ENCODE data around the gene GPR162. TPM values are rescaled to one million over a fixed set of nuclear protein-coding genes. Genes with fewer than 3 reads are reported as not detected.
"Not testable (repeated sequence)": the region's sequence is repeated elsewhere in the genome, so short reads cannot be mapped to it uniquely, and the experiment has no call there.

The GPR162 gene
- polyA plus RNA-seq, 3 donors, result 22.1 to 28.7 (median 24.7) TPM

DNA sequence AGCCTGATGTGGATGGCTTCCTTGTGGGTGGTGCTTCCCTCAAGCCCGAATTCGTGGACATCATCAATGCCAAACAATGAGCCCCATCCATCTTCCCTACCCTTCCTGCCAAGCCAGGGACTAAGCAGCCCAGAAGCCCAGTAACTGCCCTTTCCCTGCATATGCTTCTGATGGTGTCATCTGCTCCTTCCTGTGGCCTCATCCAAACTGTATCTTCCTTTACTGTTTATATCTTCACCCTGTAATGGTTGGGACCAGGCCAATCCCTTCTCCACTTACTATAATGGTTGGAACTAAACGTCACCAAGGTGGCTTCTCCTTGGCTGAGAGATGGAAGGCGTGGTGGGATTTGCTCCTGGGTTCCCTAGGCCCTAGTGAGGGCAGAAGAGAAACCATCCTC is 48.7 kb downstream of the GPR162 start:
- DNase-seq (ENCODE audit: low read depth in 3 of 3, low spot score in 2 of 3), result not testable (repeated sequence)

GRCh38 chr12:6871052-6871957 is 49.7 kb downstream of the GPR162 start:
- no peak for DNase-seq (ENCODE audit: low read depth in 3 of 3, low spot score in 2 of 3)

DNA sequence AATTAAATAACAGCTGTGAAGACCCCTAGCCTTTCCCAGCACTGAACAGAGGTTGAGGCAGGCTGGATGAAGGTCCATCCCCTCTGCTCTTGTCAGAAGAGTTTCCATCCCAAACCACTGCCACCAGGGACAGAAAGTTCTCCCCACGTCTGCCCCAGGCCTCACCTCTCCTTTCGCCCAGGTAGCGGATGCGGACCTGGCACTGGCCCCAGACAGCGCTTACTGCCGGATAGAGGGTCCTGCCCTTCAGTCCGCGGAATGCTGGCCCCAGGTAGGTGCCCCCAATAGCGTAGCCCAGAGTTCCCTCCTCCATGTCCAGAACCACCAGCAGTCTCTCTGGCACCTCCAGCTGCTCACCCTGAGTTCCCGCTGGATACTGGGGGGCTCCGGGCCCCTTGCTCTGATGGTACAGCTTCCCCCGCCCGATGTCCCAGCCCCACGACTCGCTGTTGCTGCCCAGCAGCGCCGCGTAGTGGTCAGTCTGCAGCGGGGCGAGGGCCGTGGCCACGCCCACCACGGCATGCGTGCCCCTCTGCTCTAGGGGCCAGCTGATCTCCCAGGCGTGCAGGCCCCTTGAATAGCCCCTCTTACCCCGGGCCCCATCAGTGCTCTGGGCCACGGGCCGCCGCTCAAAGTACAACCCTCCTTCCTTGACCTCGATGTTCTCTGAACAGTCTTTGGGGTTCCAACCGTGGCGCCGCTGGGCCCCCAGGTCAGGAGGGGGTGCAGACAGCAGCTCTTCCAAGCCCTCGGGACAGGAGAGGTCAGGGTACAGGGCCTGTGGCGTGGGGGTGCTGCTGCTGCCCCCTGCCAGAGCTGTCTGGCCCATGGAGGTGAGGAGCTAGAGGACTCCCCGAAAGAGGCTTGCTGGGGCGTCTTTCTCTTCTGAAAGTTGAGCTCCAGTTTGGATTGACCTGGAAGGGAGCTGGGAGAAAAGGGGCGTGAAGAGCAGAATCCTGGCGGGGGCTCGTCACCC is 50.7 kb downstream of the GPR162 start:
- no peak for DNase-seq (ENCODE audit: low read depth in 3 of 3, low spot score in 2 of 3)

- peak in 2 of 3 donors; percentile 94 to 97 for DNase-seq (ENCODE audit: low read depth in 3 of 3, low spot score in 2 of 3)
Measured at GRCh38 chr12:6873094-6874014, 51.7 kb downstream of the GPR162 start, which contains the start of gene SPSB2. Gene SPSB2 (minus strand): TSS chr12:6873303. CDS start chr12:6872901, 402 bp downstream.

- DNase-seq (ENCODE audit: low read depth in 3 of 3, low spot score in 2 of 3), result not testable (repeated sequence)
Measured at GRCh38 chr12:6874015-6874368, 52.4 kb downstream of the GPR162 start.

Other genes with a start within 250 kb of the GPR162 start
- gene CHD4, start 214.4 kb upstream of the GPR162 start, polyA plus RNA-seq (ENCODE audit: insufficient read length in 3 of 3), result 100 to 1,000 TPM; 277 to 287 (median 283) TPM
- gene LPAR5, start 185.9 kb upstream of the GPR162 start, polyA plus RNA-seq (ENCODE audit: insufficient read length in 3 of 3), result 1 to 10 TPM in 2 of 3 donors, under 1 TPM in 1; 0.75 to 1.3 (median 1.2) TPM
- 1 to 10 TPM; 3.5 to 4.7 (median 4.6) TPM for gene ACRBP, start 174.4 kb upstream of the GPR162 start, polyA plus RNA-seq (ENCODE audit: insufficient read length in 3 of 3)
- gene ING4, start 158.7 kb upstream of the GPR162 start, polyA plus RNA-seq (ENCODE audit: insufficient read length in 3 of 3), result 100 to 1,000 TPM; 125 to 134 (median 128) TPM
- 10 to 100 TPM; 73.2 to 86.0 (median 76.1) TPM for gene ZNF384, start 132.4 kb upstream of the GPR162 start, polyA plus RNA-seq (ENCODE audit: insufficient read length in 3 of 3)
- 1 to 10 TPM; 8.1 to 9.0 (median 8.9) TPM for gene PIANP, start 121.0 kb upstream of the GPR162 start, polyA plus RNA-seq (ENCODE audit: insufficient read length in 3 of 3)
- gene COPS7A, start 97.8 kb upstream of the GPR162 start, polyA plus RNA-seq (ENCODE audit: insufficient read length in 3 of 3), result 10 to 100 TPM; 58.7 to 69.4 (median 63.4) TPM
- gene MLF2, start 68.7 kb upstream of the GPR162 start, polyA plus RNA-seq (ENCODE audit: insufficient read length in 3 of 3), result 100 to 1,000 TPM; 184 to 208 (median 196) TPM
- 100 to 1,000 TPM; 498 to 577 (median 564) TPM for gene PTMS, start 55.5 kb upstream of the GPR162 start, polyA plus RNA-seq (ENCODE audit: insufficient read length in 3 of 3)
- gene LAG3, start 49.3 kb upstream of the GPR162 start, polyA plus RNA-seq (ENCODE audit: insufficient read length in 3 of 3), result 1 to 10 TPM in 1 of 3 donors, under 1 TPM in 2; 0.75 to 1.7 (median 0.90) TPM
- 10 to 100 TPM; 28.0 to 32.4 (median 31.7) TPM for gene CD4, start 32.3 kb upstream of the GPR162 start, polyA plus RNA-seq (ENCODE audit: insufficient read length in 3 of 3)
- 10 to 100 TPM; 22.8 to 27.5 (median 24.6) TPM for gene P3H3, start 6.6 kb downstream of the GPR162 start, polyA plus RNA-seq (ENCODE audit: insufficient read length in 3 of 3)
- 1 to 10 TPM; 3.7 to 4.3 (median 4.3) TPM for gene GNB3, start 19.1 kb downstream of the GPR162 start, polyA plus RNA-seq (ENCODE audit: insufficient read length in 3 of 3)
- gene CDCA3, start 29.5 kb downstream of the GPR162 start, polyA plus RNA-seq (ENCODE audit: insufficient read length in 3 of 3), result 10 to 100 TPM; 20.5 to 23.3 (median 22.7) TPM
- gene USP5, start 30.3 kb downstream of the GPR162 start, polyA plus RNA-seq (ENCODE audit: insufficient read length in 3 of 3), result 10 to 100 TPM; 56.7 to 63.5 (median 61.2) TPM
- 100 to 1,000 TPM; 611 to 637 (median 629) TPM for gene TPI1, start 45.7 kb downstream of the GPR162 start, polyA plus RNA-seq (ENCODE audit: insufficient read length in 3 of 3)
- 10 to 100 TPM in 2 of 3 donors, 1 to 10 TPM in 1; 7.4 to 13.7 (median 13.2) TPM for gene SPSB2, start 51.5 kb downstream of the GPR162 start, polyA plus RNA-seq (ENCODE audit: insufficient read length in 3 of 3)
- 10 to 100 TPM; 19.1 to 23.5 (median 23.4) TPM for gene LRRC23, start 83.0 kb downstream of the GPR162 start, polyA plus RNA-seq (ENCODE audit: insufficient read length in 3 of 3)
- gene ENO2, start 92.8 kb downstream of the GPR162 start, polyA plus RNA-seq (ENCODE audit: insufficient read length in 3 of 3), result 10 to 100 TPM; 12.0 to 12.5 (median 12.2) TPM
- gene ATN1, start 106.1 kb downstream of the GPR162 start, polyA plus RNA-seq (ENCODE audit: insufficient read length in 3 of 3), result 10 to 100 TPM; 83.9 to 95.0 (median 90.0) TPM
- 1 to 10 TPM in 2 of 3 donors, not detected in 1; 5.0 to 6.0 TPM for gene RNU7-1, start 122.0 kb downstream of the GPR162 start, polyA plus RNA-seq (ENCODE audit: insufficient read length in 3 of 3)
- gene C12orf57, start 122.2 kb downstream of the GPR162 start, polyA plus RNA-seq (ENCODE audit: insufficient read length in 3 of 3), result 100 to 1,000 TPM; 146 to 155 (median 153) TPM
- 10 to 100 TPM; 19.0 to 21.1 (median 19.5) TPM for gene PTPN6, start 129.5 kb downstream of the GPR162 start, polyA plus RNA-seq (ENCODE audit: insufficient read length in 3 of 3)
- 100 to 1,000 TPM; 256 to 268 (median 266) TPM for gene PHB2, start 148.8 kb downstream of the GPR162 start, polyA plus RNA-seq (ENCODE audit: insufficient read length in 3 of 3)
- gene EMG1, start 149.1 kb downstream of the GPR162 start, polyA plus RNA-seq (ENCODE audit: insufficient read length in 3 of 3), result 10 to 100 TPM; 41.6 to 48.2 (median 45.0) TPM
- gene LPCAT3, start 196.7 kb downstream of the GPR162 start, polyA plus RNA-seq (ENCODE audit: insufficient read length in 3 of 3), result 10 to 100 TPM; 61.5 to 68.3 (median 65.3) TPM
- 10 to 100 TPM; 49.2 to 60.0 (median 50.5) TPM for gene C1S, start 238.9 kb downstream of the GPR162 start, polyA plus RNA-seq (ENCODE audit: insufficient read length in 3 of 3)

Measured in right renal cortex interstitium (tissue), 3 donors.